Neutrophil (primary cell): ENCODE data around the gene NF1.

Source experiments
- H3K27ac ChIP-seq: fragments of 200-600 bp; sonication (generic); 2 replicates; pipeline ENCODE4 v1.5.1; 2016; ENCODE audit warnings: mild to moderate bottlenecking, moderate library complexity
- H3K27me3 ChIP-seq: fragments of 200-600 bp; sonication (generic); 2 replicates; pipeline ENCODE4 v1.6.0; 2016; ENCODE audit warnings: mild to moderate bottlenecking
- H3K36me3 ChIP-seq: fragments of 200-600 bp; sonication (generic); 2 replicates; pipeline ENCODE4 v1.5.1; 2017
- H3K4me1 ChIP-seq, 2 experiments: fragments of 200-600 bp in 1 of 2; sonication (generic) in 1 of 2; 1 replicate in 1 of 2; 2 replicates in 1 of 2; pipeline versions ENCODE4 v1.5.1 to v1.6.1; 2013 to 2016; ENCODE audit warnings: low read depth in 1 of 2, low read length in 1 of 2, mild to moderate bottlenecking in 1 of 2, moderate library complexity in 1 of 2; ENCODE audit not compliant: control insufficient read depth in 1 of 2, insufficient read depth in 1 of 2
- H3K4me3 ChIP-seq, 2 experiments: fragments of 200-600 bp in 1 of 2; sonication (generic) in 1 of 2; 1 replicate in 1 of 2; 2 replicates in 1 of 2; pipeline ENCODE4 v1.5.1; 2013 to 2016; ENCODE audit warnings: low read depth in 1 of 2, low read length in 1 of 2, mild to moderate bottlenecking in 1 of 2, moderate library complexity in 1 of 2
- H3K9me3 ChIP-seq: fragments of 200-600 bp; sonication (generic); 2 replicates; pipeline ENCODE4 v1.5.1; 2016
- CTCF ChIP-seq: fragments of 200-600 bp; sonication (generic); IDR thresholded peaks from 2 replicates; pipeline ENCODE4 v1.5.1; 2016; ENCODE audit warnings: antibody characterized with exemption

Gene NF1

DNA sequence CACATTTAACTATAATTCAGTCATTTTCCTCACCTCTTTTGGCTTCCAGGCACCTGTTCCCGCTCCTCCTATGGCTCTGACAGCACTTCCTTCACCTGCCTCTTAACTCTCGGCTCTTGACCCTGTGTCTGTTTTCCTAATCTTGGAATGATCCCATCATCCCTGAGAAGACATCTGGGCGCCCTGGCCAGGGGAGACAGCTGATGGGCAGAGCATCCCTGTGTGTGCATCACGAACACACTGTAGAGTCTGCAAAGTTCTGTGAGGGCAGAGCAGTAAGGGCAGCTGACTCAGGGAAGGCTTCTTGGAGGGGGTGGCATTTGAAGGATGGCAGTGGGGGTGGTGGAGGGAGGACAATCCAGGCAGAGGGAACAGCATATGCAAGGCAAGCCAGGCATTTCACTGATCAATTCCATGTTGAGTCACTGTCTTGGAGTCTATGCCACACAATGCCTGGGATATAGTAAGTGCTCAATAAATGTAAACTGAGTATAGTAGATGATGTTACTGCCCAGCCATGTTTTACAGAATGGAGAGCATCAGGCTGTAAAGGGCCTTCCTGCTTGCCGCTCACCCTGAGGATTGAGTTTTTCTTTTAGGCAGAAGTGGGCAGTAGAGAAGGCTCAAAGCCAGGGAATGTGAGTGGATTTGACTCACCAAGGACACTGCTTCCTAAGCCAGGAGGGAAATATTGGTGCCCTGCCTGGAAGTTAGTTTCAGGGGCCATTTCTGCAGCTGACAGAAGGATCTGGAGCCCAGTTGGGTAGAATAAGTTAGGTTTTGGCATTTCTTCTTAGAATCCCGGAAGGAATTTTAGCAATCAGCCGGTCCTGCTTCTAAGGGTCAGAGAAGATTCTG, 290.9 kb downstream of the NF1 start:
- no peaks in the 10 kb centered on the region for H3K36me3 ChIP-seq
- no peak overlapping the region for H3K4me3 ChIP-seq
- H3K27ac ChIP-seq: no peak overlapping the region
- H3K9me3 ChIP-seq: no peaks in the 10 kb centered on the region
- H3K4me1 ChIP-seq: no peaks in the 10 kb centered on the region
- peaks cover 34% of the 10 kb centered on the region for H3K27me3 ChIP-seq
- TF ChIP-seq CTCF: no peak

DNA sequence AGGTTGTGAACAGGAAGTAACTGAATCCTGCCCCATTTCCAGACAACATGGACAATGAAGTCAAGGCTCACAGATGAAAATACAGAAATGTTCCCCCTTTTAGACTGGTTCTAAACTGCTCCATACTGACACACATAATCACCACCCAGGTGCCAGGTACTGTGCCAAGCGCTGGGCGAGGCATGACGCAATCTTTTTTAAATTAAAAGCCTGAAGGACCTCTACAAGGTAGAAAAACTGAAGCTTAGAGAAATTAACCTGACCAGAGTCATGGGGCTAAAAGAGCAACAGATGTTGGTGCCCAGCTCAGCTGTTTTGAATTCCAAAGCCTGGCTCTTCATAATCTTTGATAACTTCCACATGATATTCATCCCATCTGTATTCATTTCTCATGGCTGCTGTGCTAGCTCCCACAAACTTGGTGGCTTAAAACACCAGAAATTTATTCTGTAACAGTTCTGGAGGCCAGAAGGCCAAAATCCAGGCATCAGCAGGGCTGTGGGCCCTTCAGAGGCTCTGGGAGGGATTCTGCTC, 291.8 kb downstream of the NF1 start:
- no peak for TF ChIP-seq CTCF
- H3K27ac ChIP-seq: no peak overlapping the region
- no peak overlapping the region for H3K4me3 ChIP-seq
- peaks cover 43% of the 10 kb centered on the region for H3K27me3 ChIP-seq
- H3K4me1 ChIP-seq: peaks cover 0 to 7% of the 10 kb centered on the region in 2 experiments
- H3K9me3 ChIP-seq: no peaks in the 10 kb centered on the region
- no peaks in the 10 kb centered on the region for H3K36me3 ChIP-seq

DNA sequence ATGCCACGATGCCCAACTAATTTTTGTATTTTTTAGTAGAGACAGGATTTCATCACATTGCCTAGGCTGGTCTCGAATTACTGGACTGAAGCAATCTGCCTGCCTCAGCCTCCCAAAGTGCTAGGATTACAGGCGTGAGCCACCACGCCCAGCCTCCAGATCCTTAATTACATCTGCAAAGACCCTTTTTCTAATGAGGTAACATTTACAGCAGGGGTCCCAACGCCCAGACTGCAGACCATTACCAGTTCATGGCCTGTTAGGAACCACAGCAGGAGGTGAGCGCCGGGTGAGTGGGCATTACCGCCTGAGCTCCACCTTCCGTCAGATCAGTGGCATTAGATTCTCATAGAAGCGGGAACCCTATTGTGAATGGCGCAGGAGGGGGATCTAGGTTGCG, 292.7 kb downstream of the NF1 start:
- Histone ChIP-seq H3K27me3 (peaks cover 51% of the 10 kb centered on the region), H3K4me3 (no peak overlapping the region), H3K9me3 (no peaks in the 10 kb centered on the region), H3K27ac (no peak overlapping the region), H3K4me1 (peaks cover 0 to 15% of the 10 kb centered on the region in 2 experiments), H3K36me3 (no peaks in the 10 kb centered on the region)
- no peak for TF ChIP-seq CTCF

DNA sequence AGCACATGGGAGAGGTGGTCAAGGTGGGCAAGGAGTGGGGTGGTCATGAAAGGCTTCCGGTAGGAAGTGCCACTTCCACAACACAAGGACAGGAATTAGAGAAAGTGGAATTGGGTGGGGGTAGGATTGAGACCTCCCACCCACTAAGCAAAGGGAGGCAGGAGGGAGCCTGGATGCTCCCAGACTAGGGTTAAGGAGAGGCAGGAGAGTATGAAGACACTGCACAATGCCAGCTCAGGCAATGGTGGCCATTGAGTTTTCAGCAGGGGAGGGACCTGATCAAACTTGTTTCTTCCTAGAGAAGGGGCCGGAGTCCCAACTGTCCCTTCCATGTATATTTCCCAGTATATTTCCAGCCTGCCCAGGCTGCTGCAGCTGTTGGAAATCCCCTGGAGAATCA, 293.6 kb downstream of the NF1 start:
- H3K4me3 ChIP-seq: no peak overlapping the region
- no peak for TF ChIP-seq CTCF
- no peak overlapping the region for H3K27ac ChIP-seq
- H3K9me3 ChIP-seq: no peaks in the 10 kb centered on the region
- peaks cover 60% of the 10 kb centered on the region for H3K27me3 ChIP-seq
- H3K36me3 ChIP-seq: no peaks in the 10 kb centered on the region
- peaks cover 0 to 15% of the 10 kb centered on the region in 2 experiments for H3K4me1 ChIP-seq

DNA sequence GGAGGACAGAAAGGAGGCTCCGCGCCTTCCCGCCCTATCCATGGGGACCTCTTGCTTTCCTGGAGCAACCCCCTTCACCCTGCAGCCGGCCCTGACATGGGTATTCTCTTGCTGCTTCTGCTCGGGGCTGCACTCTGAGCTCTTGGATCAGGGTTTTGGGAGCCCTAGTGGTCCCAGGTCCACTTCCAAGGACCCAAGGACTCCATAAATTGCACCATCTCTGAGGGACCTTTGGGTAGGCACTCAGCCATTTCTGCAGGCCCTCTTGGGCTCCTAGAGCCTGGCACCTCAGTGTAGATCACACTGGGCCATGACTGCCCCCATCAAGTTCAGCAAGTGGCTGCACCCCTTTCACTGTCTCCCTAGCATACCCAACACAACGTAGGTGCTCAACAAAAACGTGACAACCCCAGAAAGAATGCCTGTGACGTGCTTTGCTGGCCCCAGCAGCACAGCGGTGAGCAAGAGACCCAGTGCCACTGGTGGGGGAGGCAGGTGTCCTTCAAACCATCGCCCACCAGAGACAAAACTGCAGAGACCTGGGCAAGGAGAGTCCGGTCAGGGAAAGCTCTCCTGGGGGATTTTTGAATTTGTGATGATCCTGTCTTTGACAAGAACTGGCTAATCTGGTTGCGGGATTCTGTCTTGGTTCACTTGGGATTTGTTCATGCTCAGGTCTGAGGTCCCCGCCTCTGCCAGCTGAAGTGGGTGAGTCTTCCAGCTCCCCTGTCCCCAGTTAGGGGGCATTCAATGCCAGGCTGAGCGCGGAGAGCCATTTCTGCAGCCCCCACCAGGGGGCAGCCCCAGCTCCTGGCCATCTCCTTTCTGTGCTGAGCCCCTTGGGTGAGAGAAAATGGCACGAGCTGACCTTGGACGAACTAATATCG, 294.2 kb downstream of the NF1 start:
- Histone ChIP-seq H3K27ac (no peak overlapping the region), H3K4me1 (peaks cover 0 to 15% of the 10 kb centered on the region in 2 experiments), H3K9me3 (no peaks in the 10 kb centered on the region), H3K36me3 (no peaks in the 10 kb centered on the region), H3K4me3 (no peak overlapping the region), H3K27me3 (peaks cover 67% of the 10 kb centered on the region)
- peak; percentile 35 for TF ChIP-seq CTCF
